GM11168 (cell line): ENCODE data around the gene SRRM4.

ENCODE experiments used
- in situ Hi-C: fragments of 300-500 bp; cut with MboI; formaldehyde crosslinking; loops from one replicate; pipeline ENCODE4 v1.12.0; 2022; ENCODE audit warnings: low sequenced_read_pairs; ENCODE audit not compliant: unreplicated experiment

The SRRM4 gene

GRCh38 chr12:119060847-119061796 lies 79.8 kb downstream of the SRRM4 start:
- in situ Hi-C loops, result no loop called here

DNA sequence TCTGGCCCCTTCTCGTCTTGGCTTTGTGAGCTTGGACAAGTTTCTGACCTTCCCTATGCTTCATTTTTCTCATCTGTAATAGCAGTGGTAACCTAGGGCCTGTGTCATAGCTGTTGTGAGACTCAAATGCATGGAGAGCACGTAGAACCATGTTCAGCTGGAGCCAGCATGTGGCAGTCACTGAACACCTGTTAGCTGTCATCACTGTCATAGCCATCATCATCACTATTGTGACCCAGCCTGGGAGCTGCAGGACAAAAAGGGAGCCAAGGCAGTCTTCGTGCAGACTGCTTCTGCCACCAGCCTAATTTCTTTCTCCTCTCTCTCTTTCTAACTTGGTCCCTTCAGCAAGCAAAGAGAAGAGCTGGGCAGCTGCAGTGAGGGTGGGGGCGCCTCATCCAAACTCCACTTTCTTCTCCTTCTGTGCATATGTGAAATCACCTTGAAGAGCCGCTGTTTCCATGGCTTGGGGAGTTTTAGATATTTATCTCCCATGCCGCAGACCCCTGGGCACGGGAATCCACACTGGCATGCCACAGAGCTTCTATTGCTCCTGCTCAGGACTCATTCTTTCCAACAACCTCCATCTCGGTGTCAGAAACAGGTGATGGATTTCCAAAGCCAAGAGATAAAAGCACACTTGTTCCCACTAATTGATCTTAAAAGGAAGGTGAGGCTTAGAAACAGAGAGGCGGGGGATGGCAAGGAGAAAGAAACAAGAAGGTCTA lies 87.0 kb downstream of the SRRM4 start:
- in situ Hi-C loops, result no loop called here

- in situ Hi-C loops, result no loop called here
These were observed 87.9 kb downstream of the SRRM4 start for GRCh38 chr12:119069147-119069642.

GRCh38 chr12:119071176-119071575 lies 89.8 kb downstream of the SRRM4 start:
- in situ Hi-C loops, result no loop called here

- in situ Hi-C loops, result no loop called here
These were observed 90.4 kb downstream of the SRRM4 start for GRCh38 chr12:119071638-119072231.

- in situ Hi-C loops, result no loop called here
These were observed 91.1 kb downstream of the SRRM4 start for GRCh38 chr12:119072440-119072839.

GRCh38 chr12:119075222-119075787 lies 94.0 kb downstream of the SRRM4 start:
- in situ Hi-C loops, result no loop called here

DNA sequence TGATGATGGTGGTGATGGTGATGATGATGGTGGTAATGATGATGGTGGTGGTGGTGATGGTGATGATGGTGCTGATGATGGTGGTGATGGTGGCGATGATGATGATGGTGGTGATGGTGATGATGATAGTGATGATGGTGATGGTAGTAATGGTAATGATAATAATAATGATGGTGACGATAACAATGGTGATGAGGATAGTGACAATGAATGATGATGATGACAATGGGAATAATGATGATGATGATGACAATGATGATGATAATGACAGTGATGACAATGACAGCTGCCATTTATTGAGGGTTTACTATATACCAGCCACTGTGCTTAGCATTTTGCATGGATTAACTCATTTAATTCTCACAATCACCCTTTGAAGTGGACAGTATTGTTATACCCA lies 94.6 kb downstream of the SRRM4 start:
- in situ Hi-C loops, result no loop called here

DNA sequence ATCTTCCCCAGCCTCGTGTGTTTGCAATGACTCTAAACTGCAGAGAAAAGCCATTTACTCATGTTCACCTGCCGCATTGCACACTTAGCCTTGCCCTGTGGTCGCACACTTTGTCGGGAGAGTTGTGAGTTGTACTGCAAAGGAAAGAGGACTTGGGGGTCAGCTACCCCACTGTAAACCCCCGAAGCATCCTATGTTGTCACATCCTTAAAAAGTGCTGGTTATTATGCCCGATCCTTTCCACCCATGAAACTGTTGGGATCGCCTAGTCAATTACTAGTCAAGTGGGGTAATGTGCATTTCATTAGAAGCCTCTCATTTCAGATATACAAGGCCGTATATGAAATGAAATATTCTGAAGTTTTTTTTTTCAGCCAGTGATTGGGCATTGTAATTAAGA lies 98.2 kb downstream of the SRRM4 start:
- in situ Hi-C loops, result no loop called here

GRCh38 chr12:119082016-119082415 lies 100.7 kb downstream of the SRRM4 start:
- in situ Hi-C loops, result no loop called here

- in situ Hi-C loops, result no loop called here
These were observed 101.2 kb downstream of the SRRM4 start for GRCh38 chr12:119082496-119082895.

GRCh38 chr12:119088685-119089379 lies 107.5 kb downstream of the SRRM4 start:
- in situ Hi-C loops, result no loop called here

GRCh38 chr12:119089380-119090013 lies 108.2 kb downstream of the SRRM4 start:
- in situ Hi-C loops, result no loop called here

DNA sequence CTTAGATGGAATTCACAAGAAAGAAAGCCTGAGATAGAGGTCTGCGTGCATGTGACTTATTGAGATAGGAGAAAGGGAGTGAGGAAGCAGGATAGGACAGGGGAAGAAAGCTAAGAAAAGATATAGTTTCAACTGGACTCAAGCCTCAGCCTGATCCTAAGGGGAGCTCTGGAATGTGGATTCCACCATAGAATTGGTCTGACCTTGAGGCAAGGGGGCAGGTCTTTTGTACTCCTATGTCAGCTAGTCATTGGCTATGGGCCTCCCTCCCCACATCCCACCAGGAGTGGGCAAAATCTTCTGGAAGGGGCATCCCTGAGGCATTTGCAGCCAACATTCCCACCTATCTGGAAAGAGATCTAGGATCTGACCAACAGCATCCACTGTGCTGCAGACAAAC lies 108.9 kb downstream of the SRRM4 start:
- in situ Hi-C loops, result no loop called here

GRCh38 chr12:119090865-119091264 lies 109.5 kb downstream of the SRRM4 start:
- in situ Hi-C loops, result no loop called here

DNA sequence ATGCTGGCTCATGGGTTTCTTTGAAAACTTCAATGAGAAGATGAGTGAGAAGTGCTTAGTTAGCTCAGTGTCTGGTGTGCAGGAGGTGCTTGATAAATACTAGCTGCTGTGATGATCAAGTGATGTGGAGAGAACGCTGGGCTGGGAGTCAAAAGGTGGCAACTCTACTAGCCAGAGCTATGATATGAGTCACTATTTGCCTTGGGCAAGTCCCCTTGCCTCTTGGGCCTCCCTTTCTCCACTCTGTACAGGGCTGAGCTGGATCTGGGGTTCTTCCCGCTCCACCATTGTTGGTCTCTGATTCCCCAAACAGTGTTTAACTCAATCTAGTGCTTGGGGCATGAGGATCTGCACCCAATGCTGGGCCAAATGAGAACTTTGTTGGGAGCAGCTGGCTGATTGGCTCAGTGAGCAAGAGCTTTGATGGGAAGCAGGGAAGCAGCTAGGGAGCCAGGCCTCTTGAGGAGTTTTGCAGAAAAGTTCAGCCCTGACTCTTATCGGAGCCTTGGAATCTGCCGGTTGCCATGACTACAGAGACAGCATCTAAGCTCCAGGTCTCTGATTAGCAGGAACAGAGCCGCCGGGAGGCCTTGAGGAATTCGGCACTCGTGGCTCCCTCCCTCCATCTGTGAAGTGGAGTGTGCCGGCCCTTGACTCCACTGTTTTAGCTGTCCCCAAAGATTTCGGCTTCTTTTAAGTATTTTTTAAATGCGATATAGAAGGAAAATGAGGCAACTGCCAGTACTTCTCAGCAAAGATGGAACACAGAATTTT lies 115.3 kb downstream of the SRRM4 start:
- in situ Hi-C loops, result no loop called here

DNA sequence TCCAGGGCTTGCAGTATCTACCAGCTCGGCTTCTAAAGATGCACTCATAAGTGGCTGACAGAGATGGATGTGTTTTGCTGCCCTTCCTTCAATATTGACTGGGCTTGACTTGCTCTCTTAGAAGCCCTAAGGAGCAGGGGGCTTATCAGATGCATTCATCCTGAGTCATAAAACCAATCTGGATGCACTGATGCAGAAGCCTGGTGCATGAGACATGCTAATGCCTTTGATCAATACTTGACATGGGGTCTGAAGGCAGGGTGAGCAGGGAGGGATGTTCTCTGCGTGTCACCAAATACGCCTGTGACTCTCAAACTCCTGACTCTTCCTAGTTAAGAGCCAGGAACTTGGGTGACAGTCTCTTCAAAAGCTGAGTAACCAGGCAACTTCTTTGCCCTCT lies 119.6 kb downstream of the SRRM4 start:
- in situ Hi-C loops, result loop anchor here (25.0 kb wide), 1 partner anchor 311 kb away; no protein-coding TSS in a partner anchor

GRCh38 chr12:119102274-119102673 lies 120.9 kb downstream of the SRRM4 start:
- in situ Hi-C loops, result loop anchor here (25.0 kb wide), 1 partner anchor 310 kb away; no protein-coding TSS in a partner anchor
